ENCODE data around the gene RHOT1.
A peak's percentile ranks its signal among the peaks of the same experiment; 100 is the strongest.
"Not testable (repeated sequence)": the region's sequence is repeated elsewhere in the genome, so short reads cannot be mapped to it uniquely, and the experiment has no call there.

Gene RHOT1

DNA sequence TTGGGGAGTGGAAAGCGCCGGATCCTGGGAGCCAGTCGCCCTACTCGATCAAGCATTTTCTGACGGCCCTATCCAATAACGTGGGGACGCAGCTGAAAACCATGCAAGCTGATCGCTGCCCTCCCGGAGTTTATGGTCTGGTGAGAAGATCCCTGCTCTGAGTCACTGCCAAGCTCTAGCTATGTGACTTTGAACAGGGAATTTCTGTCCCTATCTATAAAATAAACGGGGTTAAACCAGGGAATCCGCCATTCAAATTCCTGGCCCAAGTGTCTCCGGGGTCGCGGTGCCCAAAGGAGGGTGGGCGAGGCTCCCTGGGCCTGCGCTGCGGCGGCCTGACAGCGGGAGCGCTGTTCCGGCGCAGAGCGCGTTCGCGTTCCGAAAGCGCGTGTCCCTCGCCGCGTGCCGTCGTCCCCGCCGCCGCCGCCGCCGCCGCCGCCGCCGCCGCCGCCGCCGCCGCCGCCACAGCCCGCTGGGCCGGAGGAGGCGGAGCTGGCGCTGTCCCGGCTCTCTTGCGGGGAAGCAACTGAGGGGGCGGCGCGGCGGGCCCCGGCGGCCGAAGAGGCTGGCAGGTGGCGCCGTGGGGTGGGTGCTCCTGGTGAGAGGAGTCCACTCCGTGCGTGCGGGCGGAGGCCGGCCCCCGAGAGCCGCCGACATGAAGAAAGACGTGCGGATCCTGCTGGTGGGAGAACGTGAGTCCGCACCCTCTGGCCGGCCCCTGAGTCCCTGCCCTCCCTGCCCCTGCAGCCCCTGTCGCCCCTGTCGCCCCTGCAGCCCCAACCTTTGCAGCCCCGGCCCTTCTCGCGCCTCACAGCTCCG is at the start of gene RHOT1:
RHOT1 (plus strand) TSS at position 465 of the 819 bp plus-strand sequence; CDS start at position 656, 191 bp downstream.
- DNase-seq (ENCODE audit: low spot score): peak; percentile 92

- no peak for DNase-seq (ENCODE audit: low spot score)
Observed at GRCh38 chr17:32099686-32100085, 42.6 kb upstream of the RHOT1 start.

GRCh38 chr17:32100323-32100722 is 42.0 kb upstream of the RHOT1 start:
- not testable (repeated sequence) for DNase-seq (ENCODE audit: low spot score)

DNA sequence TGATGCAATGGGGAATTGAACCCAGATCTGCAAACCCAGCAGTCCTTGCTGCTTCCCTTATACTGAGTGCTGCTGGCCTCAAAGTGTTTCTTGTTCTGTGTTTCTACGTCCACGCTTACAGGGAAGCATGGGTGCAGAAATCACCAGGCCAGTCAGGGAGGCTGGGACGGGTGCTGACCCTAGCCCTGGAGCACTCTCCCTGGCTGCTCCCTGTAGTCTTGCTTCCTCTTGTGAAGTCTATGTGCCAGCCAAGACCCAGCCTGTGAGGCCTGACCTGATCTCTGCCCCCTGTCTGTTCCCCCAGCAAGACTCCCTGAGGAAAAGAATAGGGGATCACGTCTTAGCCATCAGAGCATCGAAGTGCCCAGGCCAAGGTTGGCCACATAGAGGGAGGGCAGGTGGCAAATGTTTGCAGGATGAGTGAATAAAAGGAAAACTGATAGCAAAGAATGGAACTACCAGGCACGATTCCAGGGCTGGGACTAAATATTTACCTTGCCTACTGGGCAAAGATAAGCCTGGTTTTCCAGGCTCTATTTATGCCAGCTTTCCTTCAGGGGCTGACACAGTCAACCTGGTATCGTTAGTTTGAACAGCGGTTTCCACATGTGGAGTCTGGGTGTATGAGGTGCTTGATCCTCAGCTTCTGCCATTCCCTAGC is 41.2 kb upstream of the RHOT1 start:
- DNase-seq (ENCODE audit: low spot score): no peak

DNA sequence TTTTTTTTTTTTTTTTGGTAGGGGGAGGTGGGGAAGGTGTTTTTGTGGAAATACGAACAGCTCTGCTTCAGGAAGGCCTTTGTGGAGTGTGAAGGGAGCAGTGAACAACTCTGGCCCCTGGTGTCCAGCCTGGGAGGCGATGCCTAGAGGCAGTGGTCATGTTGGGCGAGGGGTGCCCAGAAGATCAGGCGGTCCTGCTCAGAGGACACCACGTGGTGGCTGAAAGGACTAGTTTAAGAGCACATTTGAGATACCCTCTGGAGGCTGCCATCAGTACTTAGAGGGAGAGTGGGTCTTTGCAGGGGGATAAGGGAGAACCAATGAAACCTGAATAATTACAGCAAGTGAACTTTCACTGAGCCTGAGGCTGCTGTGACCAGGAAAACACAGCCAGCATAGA is 40.1 kb upstream of the RHOT1 start:
- DNase-seq (ENCODE audit: low spot score): no peak

- no peak for DNase-seq (ENCODE audit: low spot score)
Observed at GRCh38 chr17:32102646-32103186, 39.6 kb upstream of the RHOT1 start.

DNA sequence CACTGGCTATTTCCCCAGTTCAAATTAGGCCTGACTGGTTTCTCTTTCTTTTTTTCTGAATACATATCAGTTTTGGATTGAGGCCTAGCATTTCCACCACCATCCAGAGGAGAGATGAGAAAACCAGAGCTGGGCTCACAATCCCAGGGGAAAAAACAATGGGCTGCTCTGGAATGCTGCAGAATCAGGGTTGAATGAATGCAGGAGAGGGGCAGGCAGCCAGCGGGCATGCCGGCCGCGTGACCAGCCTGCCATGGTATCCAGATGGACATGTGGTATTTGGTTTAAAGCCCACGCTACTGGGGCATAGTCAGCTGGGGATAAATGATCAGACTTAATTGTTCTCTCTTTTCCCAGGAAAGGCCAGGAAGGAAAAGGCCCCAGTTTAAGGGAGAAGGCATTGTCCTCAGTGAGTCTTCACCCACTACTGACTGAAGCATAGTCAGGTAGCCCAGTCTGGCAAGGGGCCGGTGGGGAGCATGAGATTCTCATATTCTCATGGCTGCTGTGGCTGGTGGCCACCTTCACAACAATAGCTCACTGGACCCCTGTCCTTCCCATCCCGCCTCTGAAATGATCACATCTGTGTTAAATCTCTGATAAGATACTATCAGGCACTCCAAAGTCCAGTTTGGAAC is 38.7 kb upstream of the RHOT1 start:
- DNase-seq (ENCODE audit: low spot score): no peak

DNA sequence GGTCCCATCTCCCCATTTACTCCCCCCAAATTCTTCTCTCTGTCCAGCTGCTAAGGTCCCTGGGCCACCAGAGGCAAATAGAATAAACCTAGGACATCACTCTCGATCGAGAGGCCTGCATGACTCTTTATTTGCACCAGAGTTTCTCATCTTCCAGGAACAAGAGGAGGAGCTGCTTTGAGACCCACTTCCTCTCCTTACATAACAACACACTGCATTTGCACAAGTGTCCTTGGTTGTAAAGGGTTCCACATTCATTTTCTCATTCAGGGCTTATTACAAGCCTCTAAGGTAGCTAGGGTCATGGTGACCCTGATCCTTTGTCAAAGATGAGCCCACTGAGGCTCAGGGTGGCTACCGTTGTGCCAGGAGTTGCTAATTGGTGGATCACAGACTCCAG is 38.1 kb upstream of the RHOT1 start:
- no peak for DNase-seq (ENCODE audit: low spot score)

- not testable (repeated sequence) for DNase-seq (ENCODE audit: low spot score)
Observed at GRCh38 chr17:32106471-32106981, 35.8 kb upstream of the RHOT1 start.

GRCh38 chr17:32107194-32107593 is 35.1 kb upstream of the RHOT1 start:
- not testable (repeated sequence) for DNase-seq (ENCODE audit: low spot score)

DNA sequence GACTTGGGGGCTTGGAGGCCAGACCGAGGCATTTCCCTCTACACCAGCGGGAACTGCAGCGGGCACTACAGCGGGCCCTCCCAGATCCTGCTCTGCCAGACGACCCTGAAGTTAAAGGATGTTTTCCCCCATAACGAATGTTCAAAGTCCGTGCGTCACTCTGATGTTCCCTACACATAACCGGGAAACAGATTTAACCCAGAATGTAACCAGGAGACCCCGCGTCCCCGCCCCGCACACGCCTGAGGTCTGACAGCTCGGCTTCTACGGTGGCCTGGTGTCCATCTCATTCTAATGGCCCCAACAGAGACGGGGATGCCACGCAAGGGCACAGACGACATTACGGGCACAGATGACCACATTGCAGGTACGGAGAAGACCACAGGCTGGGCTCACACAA is 31.7 kb upstream of the RHOT1 start:
- DNase-seq (ENCODE audit: low spot score): no peak

DNA sequence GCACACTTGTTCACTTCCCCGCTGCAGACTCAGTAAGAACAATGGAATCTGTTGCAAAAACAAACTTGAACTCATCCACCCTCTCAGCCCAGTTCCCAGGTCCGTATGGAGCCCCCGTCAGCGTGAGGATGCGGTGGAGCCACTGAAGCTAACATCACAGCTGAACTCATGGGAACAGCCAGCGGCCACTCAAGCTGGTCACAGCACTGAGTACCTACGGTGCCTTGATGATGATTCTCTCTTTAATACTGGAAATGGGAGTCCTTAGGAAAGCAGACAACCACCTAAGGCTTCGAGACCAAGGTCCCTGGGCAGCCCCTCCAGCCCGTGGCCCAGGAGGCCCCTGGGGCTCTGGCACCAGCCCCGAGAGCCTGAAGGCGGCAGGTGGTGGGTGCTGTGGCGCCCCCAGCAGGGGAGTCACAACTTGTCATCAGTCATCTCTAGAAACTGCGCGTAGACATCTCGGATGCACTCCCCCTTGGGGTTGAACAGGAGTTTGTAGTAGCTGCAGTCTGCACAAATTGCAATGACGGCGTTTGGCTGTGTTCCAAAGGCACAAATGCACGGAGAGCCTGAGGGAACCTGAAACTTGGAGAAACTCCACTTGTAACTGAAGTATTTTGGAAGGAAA is 31.0 kb upstream of the RHOT1 start:
- peak; percentile 20 for DNase-seq (ENCODE audit: low spot score)

DNA sequence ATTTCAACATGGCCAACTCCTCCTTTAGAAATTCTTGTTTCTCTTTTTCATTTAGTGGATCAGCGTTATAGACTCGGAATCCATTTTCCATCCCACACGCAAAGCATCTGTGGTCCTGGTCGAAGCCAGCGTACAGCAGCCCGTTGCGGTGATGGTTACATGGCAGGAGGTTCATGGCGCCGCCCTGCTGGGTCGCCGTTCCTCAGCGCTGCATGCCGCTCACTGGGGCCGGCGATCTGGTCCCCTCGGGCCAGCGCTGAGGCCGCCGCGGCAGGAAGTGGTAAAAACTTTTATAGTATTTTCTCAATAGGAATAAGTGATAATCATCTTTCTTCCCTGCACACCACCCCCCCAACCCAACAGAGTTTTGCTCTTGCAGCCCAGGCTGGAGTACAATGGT is 29.9 kb upstream of the RHOT1 start:
- DNase-seq (ENCODE audit: low spot score): no peak

GRCh38 chr17:32114536-32114935 is 27.8 kb upstream of the RHOT1 start:
- DNase-seq (ENCODE audit: low spot score): no peak

DNA sequence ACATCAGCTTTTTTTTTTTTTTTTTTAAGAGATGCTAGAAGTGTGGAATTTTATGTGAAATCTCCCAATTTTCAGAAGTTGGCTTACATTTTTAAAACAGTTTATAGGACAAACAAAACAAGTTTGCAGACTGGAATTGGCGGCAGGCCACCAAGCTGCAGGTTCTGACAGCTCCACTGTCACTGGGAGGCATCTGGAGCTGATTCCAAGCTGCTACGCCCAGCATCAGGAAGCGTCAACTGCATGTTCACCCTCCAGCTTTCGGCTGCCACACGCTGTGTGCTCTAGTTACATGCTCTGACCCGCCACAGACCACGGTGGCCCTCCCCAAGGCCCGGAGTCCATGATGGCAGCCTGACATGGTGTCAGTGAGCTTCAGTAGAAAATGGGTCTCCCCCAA is 26.8 kb upstream of the RHOT1 start:
- not testable (repeated sequence) for DNase-seq (ENCODE audit: low spot score)

DNA sequence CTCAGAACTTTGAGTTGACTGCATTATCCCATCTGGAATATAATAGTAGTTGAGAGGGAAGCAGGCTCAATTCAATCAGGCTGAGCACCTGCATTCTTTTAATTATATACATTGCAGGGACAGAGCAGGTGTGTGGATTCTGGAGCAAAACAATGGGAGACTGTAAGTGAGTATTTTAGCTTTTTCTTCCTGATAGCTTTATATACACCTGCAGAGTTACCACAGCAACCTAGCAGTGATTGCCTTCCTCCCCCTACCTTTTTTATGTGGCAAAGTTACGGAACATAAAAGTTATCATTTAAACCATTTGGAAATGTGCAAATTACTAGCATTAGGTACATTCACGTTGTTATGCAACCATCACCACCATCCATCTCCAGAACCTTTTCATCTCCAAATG is 25.4 kb upstream of the RHOT1 start:
- no peak for DNase-seq (ENCODE audit: low spot score)

GRCh38 chr17:32117399-32117798 is 24.9 kb upstream of the RHOT1 start:
- DNase-seq (ENCODE audit: low spot score): no peak

DNA sequence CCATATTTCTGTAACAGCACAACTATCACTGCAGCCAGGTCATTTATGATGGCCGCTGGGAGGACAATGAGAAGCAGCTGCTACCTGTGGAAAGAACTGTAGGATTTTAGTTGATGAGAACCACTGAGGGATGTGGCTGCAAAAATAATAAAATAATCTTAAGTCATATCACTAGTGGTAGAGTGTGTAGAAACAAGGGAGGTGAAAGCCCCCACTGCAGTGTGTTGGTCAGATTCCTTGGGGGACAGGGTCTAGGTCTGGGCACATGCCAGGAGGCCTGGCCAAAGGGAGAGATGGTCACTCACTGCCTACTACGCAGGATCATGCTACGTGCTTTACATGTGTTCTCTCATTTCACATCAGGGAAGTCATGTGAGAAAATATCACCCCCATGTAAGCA is 24.2 kb upstream of the RHOT1 start:
- DNase-seq (ENCODE audit: low spot score): not testable (repeated sequence)

DNA sequence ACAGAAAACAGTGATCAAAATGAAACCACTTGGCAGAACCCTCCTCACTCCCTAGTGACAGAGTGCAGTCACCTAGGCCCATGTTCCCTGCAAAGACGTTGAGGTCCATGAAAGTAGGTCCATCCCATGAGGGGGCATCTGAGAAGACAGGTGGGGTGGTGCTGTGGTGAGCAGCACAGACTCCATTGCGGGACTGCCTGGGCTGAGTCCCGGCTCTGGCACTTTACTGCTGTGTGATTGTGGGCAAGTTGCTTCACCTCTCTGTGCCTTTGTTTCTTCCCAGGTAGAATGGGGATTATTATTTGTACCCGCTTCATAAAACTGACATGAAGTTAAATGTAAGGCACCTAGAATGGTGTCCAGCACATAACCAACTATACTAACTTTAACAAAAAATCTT is 23.5 kb upstream of the RHOT1 start:
- DNase-seq (ENCODE audit: low spot score): no peak

GRCh38 chr17:32120141-32120540 is 22.2 kb upstream of the RHOT1 start:
- no peak for DNase-seq (ENCODE audit: low spot score)

DNA sequence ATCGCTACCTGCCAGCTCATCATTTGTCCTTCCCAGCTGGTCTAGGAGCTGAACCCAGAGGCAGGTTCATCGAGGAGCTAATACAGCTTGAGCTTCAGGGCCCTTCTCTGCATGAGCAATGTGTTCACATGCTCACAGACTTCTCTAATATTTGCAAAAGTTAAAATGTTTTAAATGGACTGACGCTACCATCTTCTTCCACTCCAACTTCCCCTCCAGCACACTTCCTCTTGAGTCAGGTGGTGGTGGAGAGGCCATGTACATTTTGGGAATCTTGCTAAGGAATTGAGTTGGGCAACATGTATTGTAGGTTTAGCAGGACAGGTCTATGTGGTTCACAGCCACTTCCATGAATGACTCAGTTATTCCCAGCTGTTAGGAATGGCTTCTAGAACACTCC is 21.6 kb upstream of the RHOT1 start:
- no peak for DNase-seq (ENCODE audit: low spot score)

DNA sequence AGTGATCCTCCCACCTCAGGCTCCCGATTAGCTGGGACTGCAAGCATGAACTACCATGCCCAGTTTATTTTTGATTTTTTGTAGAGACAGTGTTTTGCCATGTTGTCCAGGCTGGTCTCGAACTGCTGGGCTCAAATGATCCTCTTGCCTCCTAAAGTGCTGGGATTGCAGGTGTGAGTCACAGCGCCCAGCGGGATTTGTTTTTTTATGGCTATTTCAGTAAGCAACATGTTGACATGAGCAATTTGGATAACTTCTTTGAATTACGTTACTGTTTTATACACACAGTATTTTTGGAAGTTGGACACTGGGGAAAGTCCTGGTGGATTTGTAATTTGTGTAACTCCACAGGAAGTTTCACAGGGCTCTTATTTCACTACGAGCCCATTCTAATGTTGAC is 18.5 kb upstream of the RHOT1 start:
- no peak for DNase-seq (ENCODE audit: low spot score)
